Nephron (organoid): ENCODE results near the gene RASA3.
"Not testable (repeated sequence)": the region's sequence is repeated elsewhere in the genome, so short reads cannot be mapped to it uniquely, and the experiment has no call there.

ENCODE experiments used
- H3K27ac Mint-ChIP-seq, 3 experiments: 2 replicates each; pipeline ENCODE4 v1.8.0; 2020; ENCODE audit warnings: mixed read lengths in 3 of 3, mild to moderate bottlenecking in 2 of 3, moderate library complexity in 1 of 3
- H3K27me3 Mint-ChIP-seq: 2 replicates; pipeline ENCODE4 v1.8.0; 2021; ENCODE audit warnings: low read depth, mild to moderate bottlenecking, moderate library complexity, mixed read lengths
- H3K36me3 Mint-ChIP-seq: 2 replicates; pipeline ENCODE4 v1.8.0; 2020; ENCODE audit warnings: low read depth, mixed read lengths
- H3K4me1 Mint-ChIP-seq: 2 replicates; pipeline ENCODE4 v1.8.0; 2020; ENCODE audit warnings: mixed read lengths
- H3K4me3 Mint-ChIP-seq, 3 experiments: 2 replicates each; pipeline ENCODE4 v1.8.0; 2020; ENCODE audit warnings: mild to moderate bottlenecking in 3 of 3, mixed read lengths in 3 of 3, moderate library complexity in 2 of 3
- H3K9me3 Mint-ChIP-seq: 2 replicates; pipeline ENCODE4 v1.8.0; 2020; ENCODE audit warnings: mixed read lengths
- TF ChIP-seq, protein P1 (sequence below), 3 experiments: fragments of 200-600 bp; sonication (generic); IDR thresholded peaks; one replicate each; pipeline ENCODE4 v1.5.0; 2021; ENCODE audit warnings: antibody characterized with exemption in 3 of 3; ENCODE audit not compliant: unreplicated experiment in 3 of 3

Gene RASA3

DNA sequence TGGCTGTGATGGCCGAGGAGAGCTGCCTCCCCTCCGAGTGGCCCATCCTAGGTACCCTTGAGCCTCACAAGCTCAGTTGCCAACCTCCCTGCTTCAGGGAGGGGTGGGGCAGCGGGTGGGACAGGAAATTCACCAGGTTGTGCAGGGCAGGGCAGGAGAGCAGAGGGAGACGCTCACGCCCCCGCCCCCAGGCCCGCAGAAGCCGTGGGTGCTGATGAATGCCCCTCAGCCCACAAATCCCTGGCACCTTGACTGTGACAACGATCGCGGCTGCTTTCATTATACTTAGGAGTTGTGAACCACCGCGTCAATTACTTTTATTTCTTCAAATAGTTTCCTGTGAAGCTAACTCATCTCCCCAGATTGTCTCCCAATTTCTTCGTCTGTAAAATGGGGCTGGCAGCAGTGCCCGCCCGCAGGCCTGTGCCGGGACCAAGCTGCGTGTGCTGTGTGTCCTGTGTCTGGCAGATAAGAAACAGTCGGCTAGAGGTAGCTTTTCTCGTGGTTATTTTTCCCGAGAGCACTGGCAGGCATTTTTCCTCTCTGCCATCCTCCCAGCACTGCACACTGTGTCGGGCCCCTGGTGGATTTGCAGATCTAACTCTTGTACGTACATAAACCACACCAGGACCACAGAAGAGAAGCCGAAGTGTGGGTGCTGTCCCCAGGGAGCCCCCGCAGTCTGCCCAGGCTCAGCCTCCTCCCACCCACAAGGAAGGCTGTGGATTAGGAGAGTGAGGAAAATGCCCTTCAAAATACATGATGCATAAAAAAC is 7.9 kb upstream of the RASA3 start:
- no peak overlapping the region for H3K4me3 Mint-ChIP-seq
- no peaks in the 10 kb centered on the region for H3K36me3 Mint-ChIP-seq
- peaks cover 9% of the 10 kb centered on the region for H3K27me3 Mint-ChIP-seq
- H3K27ac Mint-ChIP-seq: no peak overlapping the region
- peaks cover under 1% of the 10 kb centered on the region for H3K4me1 Mint-ChIP-seq
- no peaks in the 10 kb centered on the region for H3K9me3 Mint-ChIP-seq
- TF ChIP-seq, protein P1, sequence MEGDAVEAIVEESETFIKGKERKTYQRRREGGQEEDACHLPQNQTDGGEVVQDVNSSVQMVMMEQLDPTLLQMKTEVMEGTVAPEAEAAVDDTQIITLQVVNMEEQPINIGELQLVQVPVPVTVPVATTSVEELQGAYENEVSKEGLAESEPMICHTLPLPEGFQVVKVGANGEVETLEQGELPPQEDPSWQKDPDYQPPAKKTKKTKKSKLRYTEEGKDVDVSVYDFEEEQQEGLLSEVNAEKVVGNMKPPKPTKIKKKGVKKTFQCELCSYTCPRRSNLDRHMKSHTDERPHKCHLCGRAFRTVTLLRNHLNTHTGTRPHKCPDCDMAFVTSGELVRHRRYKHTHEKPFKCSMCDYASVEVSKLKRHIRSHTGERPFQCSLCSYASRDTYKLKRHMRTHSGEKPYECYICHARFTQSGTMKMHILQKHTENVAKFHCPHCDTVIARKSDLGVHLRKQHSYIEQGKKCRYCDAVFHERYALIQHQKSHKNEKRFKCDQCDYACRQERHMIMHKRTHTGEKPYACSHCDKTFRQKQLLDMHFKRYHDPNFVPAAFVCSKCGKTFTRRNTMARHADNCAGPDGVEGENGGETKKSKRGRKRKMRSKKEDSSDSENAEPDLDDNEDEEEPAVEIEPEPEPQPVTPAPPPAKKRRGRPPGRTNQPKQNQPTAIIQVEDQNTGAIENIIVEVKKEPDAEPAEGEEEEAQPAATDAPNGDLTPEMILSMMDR (IDR thresholded peaks at IDR 0.05; ENCODE audit: unreplicated experiment in 3 of 3): no peak

DNA sequence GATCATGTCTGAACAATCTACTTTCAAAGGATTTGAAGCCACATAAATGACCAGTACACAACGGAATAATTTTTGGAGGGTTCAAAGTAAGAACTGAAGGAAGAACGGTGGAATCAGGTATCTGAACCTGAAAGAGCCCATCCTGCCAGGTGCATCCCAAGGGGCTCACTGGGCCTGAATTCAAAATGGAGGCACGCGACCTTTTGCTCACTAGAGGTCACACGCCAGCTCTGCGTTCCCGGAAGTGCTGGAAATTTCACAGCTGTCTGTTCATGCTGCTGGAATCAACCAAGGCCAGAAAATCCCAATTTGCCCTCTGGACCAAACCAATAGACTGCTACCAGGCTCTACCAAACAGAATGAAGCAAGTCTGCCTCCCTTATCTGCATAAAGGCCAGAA is 4.2 kb upstream of the RASA3 start:
- TF ChIP-seq, protein P1 (IDR thresholded peaks at IDR 0.05; ENCODE audit: unreplicated experiment in 3 of 3): no peak
- Mint-ChIP-seq H3K27ac (no peak overlapping the region), H3K36me3 (no peaks in the 10 kb centered on the region), H3K27me3 (peaks cover 9% of the 10 kb centered on the region), H3K4me3 (no peak overlapping the region), H3K4me1 (peaks cover 19% of the 10 kb centered on the region), H3K9me3 (no peaks in the 10 kb centered on the region)

DNA sequence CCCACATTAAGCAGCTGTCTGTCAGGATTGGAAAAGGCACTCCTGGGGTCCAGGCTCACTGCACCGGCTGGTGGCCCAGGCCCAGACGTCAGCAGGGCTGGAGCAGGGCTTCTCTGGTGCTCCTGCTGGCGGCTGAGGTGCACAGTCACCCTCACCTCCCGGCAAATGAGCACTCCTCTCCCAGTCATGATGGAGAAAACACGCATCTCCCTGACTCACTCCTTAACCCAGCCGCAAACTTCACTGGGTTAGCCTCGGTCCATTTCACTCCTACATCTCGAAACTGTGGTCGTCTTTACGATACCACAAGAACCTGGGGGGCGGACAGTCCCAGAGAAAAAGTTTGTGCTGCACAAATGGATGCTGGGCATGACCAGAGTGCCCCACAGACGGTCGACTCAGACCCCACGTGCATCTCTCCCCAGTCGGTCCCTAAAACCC is 3.3 kb upstream of the RASA3 start:
- Mint-ChIP-seq H3K4me1 (peaks cover 27% of the 10 kb centered on the region), H3K27ac (no peak overlapping the region), H3K27me3 (peaks cover 14% of the 10 kb centered on the region), H3K9me3 (no peaks in the 10 kb centered on the region), H3K4me3 (no peak overlapping the region), H3K36me3 (no peaks in the 10 kb centered on the region)
- TF ChIP-seq, protein P1 (IDR thresholded peaks at IDR 0.05; ENCODE audit: unreplicated experiment in 3 of 3): no peak

DNA sequence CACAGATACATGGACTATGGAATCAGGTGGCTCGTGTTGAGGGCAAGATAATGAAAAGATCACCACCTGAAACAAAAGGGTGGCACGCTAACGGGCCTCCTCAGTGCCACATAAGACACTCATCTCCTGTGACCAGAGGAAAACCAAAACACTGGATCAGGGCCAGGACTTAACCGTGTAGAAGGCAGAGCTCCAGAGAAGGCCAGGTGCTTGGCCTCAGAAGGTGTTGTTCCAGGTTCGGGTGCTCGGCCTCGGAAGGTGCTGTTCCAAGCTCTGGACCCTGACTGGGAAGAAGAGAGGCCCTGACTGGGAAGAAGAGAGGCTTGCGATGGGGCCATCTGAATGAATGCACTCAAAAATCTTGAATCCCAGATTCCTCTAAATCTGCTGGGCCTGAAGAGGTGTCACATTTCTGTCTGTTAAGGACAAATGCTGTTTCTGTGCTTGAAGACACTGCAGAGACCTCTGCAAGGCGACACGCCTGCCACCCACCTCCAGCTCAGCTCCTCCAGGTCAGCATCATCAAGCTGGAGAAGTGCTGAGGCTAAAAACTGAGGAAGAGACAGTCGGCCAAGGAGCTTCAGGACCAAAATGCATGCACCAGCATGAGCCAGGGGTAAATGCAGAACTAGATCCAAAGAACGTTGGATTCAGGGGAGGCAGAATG is 2.7 kb upstream of the RASA3 start:
- H3K4me1 Mint-ChIP-seq: peaks cover 28% of the 10 kb centered on the region
- TF ChIP-seq, protein P1 (IDR thresholded peaks at IDR 0.05; ENCODE audit: unreplicated experiment in 3 of 3): no peak

DNA sequence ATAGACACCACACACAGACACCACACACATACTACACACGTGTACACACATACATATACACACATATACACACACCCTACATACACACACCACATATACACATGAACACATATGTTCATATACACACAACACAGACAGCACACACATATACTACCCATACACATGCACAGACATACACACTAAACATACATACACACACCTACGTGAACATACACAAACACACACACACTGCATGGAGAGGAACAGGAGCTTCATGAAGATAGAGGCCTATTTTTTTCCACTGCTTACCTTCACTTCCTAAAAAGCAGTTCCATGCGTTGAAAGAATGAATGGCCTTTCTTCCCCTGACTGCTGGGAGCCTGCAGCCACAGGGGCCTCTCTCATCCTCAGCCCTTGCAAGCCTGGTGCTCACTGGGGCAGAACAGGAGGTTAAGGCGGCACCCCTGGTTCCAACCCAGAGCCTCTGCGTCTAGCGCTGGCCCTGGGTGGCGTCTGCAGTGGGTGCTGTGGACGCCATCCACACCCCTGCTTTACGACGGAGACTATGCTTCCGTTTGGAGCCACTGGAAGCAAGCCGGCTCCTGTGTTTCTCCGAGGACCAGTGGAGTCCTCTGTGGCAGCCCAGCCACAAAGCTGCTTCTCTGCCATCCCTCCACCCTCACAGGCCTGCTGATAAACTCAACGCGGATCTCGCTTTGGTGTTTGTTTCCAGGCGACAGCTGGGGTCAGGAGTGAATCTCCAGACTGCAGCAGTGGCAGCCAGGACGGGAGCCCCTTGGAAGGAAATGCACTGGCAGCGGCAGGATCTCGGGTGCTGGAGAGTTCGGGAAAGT is 1.9 kb upstream of the RASA3 start:
- Mint-ChIP-seq H3K4me3 (peak overlapping the region; percentile 63 to 80 (median 79)), H3K4me1 (peaks cover 33% of the 10 kb centered on the region), H3K36me3 (no peaks in the 10 kb centered on the region), H3K9me3 (no peaks in the 10 kb centered on the region), H3K27me3 (peaks cover 14% of the 10 kb centered on the region), H3K27ac (peak overlapping the region; percentile 6 to 32 (median 24))
- TF ChIP-seq, protein P1 (IDR thresholded peaks at IDR 0.05; ENCODE audit: unreplicated experiment in 3 of 3): no peak

More for the DNA sequence above, 2.7 kb upstream of the RASA3 start:
- Mint-ChIP-seq H3K27me3 (peaks cover 14% of the 10 kb centered on the region), H3K9me3 (no peaks in the 10 kb centered on the region), H3K4me3 (peak overlapping the region in 2 of 3 experiments; percentile 14 to 51), H3K36me3 (no peaks in the 10 kb centered on the region), H3K27ac (peak overlapping the region; percentile 6 to 24 (median 12))

DNA sequence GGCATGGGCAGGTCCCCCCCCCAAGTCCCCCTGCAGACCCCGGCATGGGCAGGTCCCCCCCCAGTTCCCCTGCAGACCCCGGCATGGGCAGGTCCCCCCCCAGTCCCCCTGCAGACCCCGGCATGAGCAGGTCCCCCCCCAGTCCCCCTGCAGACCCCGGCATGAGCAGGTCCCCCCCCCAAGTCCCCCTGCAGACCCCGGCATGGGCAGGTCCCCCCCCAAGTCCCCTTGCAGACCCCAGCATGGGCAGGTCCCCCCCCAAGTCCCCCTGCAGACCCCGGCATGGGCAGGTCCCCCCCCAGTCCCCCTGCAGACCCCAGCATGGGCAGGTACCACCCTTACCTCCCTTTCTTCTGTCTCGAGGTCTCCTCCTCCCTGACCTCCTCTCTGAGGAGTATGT is 1.1 kb upstream of the RASA3 start:
- H3K9me3 Mint-ChIP-seq, H3K36me3 Mint-ChIP-seq: not testable (repeated sequence)
- peak overlapping the region; percentile 63 to 80 (median 79) for H3K4me3 Mint-ChIP-seq
- H3K27ac Mint-ChIP-seq: peak overlapping the region; percentile 2 to 32 (median 11)
- H3K4me1 Mint-ChIP-seq: peaks cover 41% of the 10 kb centered on the region
- peaks cover 14% of the 10 kb centered on the region for H3K27me3 Mint-ChIP-seq

DNA sequence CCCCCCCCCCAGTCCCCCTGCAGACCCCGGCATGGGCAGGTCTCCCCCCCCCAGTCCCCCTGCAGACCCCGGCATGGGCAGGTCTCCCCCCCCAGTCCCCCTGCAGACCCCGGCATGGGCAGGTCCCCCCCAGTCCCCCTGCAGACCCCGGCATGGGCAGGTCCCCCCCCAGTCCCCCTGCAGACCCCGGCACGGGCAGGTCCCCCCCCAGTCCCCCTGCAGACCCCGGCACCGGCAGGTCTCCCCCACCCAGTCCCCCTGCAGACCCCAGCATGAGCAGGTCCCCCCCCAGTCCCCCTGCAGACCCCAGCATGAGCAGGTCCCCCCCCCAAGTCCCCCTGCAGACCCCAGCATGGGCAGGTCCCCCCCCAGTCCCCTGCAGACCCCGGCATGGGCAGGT is 703 bp upstream of the RASA3 start:
- H3K36me3 Mint-ChIP-seq, H3K4me3 Mint-ChIP-seq, H3K9me3 Mint-ChIP-seq, H3K27ac Mint-ChIP-seq: not testable (repeated sequence)
- Mint-ChIP-seq H3K27me3 (peaks cover 14% of the 10 kb centered on the region), H3K4me1 (peaks cover 45% of the 10 kb centered on the region)
